Lower lobe of right lung (tissue), 2 donors: Measurements from ENCODE around the gene CAMK1G. TPM values are rescaled to one million over a fixed set of nuclear protein-coding genes. Genes with fewer than 3 reads are reported as not detected.

Experiments
- ATAC-seq, 2 donors: fragments of 200-7000 bp; cut with Tn5 transposase; one replicate each; pipeline ENCODE4 v1.9.1; 2020 to 2022; ENCODE audit warnings: mild to moderate bottlenecking in 2 of 2, moderate library complexity in 2 of 2
- DNase-seq: peaks from one replicate; pipeline ENCODE4 v3.0.0-alpha.2; 2020
- H3K27ac ChIP-seq: fragments of 200-600 bp; one replicate; pipeline ENCODE4 v1.8.0; 2022
- H3K27me3 ChIP-seq: fragments of 200-600 bp; one replicate; pipeline ENCODE4 v1.8.0; 2022; ENCODE audit warnings: low read depth
- H3K36me3 ChIP-seq: fragments of 200-600 bp; one replicate; pipeline ENCODE4 v1.8.0; 2022; ENCODE audit warnings: mild to moderate bottlenecking
- H3K4me1 ChIP-seq: fragments of 200-600 bp; one replicate; pipeline ENCODE4 v1.8.0; 2022
- H3K4me3 ChIP-seq: fragments of 200-600 bp; one replicate; pipeline ENCODE4 v1.8.0; 2022; ENCODE audit warnings: mild to moderate bottlenecking
- H3K9me3 ChIP-seq: fragments of 200-600 bp; one replicate; pipeline ENCODE4 v1.8.0; 2022
- intact Hi-C: fragments of 100-400 bp; cut with DNase I; formaldehyde crosslinking; loops from one replicate; pipeline ENCODE4 v1.11.0; 2022
- total RNA-seq: library from RNA; stranded (reverse); fragmentation: NEBNext Ultra II Directional; extraction: Animal tissue kit (Norgen Biotek cat#: 25700); gene quantifications from one replicate; pipeline ENCODE4 v1.2.1, GENCODE V29; 2021
- TF ChIP-seq, protein P1 (sequence below): fragments of 200-600 bp; IDR thresholded peaks from one replicate; pipeline ENCODE4 v1.8.0; 2022; ENCODE audit warnings: antibody characterized with exemption, mild to moderate bottlenecking
- donor health status: DM: no; HTN: yes; CAD: no; lungs with severe emphysema.

The CAMK1G gene
- total RNA-seq, 1 donor from 2014 or later: 0.56 TPM

- no peaks in the 10 kb centered on the region for H3K36me3 ChIP-seq
- peaks cover 43% of the 10 kb centered on the region for H3K27me3 ChIP-seq
- ATAC-seq: no peak
These were observed 2.8 kb downstream of the CAMK1G start for GRCh38 chr1:209586221-209586740.

GRCh38 chr1:209587789-209588188, 4.3 kb downstream of the CAMK1G start:
- no peak overlapping the region for H3K27ac ChIP-seq
- peaks cover 9% of the 10 kb centered on the region for H3K4me1 ChIP-seq
- H3K4me3 ChIP-seq: no peak overlapping the region
- H3K9me3 ChIP-seq: no peaks in the 10 kb centered on the region
- no peak for ATAC-seq
- H3K36me3 ChIP-seq: no peaks in the 10 kb centered on the region
- intact Hi-C loops: no loop called here
- H3K27me3 ChIP-seq: peaks cover 30% of the 10 kb centered on the region
- TF ChIP-seq, protein P1, sequence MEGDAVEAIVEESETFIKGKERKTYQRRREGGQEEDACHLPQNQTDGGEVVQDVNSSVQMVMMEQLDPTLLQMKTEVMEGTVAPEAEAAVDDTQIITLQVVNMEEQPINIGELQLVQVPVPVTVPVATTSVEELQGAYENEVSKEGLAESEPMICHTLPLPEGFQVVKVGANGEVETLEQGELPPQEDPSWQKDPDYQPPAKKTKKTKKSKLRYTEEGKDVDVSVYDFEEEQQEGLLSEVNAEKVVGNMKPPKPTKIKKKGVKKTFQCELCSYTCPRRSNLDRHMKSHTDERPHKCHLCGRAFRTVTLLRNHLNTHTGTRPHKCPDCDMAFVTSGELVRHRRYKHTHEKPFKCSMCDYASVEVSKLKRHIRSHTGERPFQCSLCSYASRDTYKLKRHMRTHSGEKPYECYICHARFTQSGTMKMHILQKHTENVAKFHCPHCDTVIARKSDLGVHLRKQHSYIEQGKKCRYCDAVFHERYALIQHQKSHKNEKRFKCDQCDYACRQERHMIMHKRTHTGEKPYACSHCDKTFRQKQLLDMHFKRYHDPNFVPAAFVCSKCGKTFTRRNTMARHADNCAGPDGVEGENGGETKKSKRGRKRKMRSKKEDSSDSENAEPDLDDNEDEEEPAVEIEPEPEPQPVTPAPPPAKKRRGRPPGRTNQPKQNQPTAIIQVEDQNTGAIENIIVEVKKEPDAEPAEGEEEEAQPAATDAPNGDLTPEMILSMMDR: no peak
- DNase-seq: no peak

More at GRCh38 chr1:209586221-209586740, 2.8 kb downstream of the CAMK1G start:
- DNase-seq: no peak
- Histone ChIP-seq H3K4me1 (peaks cover 9% of the 10 kb centered on the region), H3K4me3 (no peak overlapping the region), H3K9me3 (no peaks in the 10 kb centered on the region), H3K27ac (no peak overlapping the region)
- intact Hi-C loops: no loop called here
- TF ChIP-seq, protein P1: no peak

- intact Hi-C loops: no loop called here
- Histone ChIP-seq H3K4me3 (no peak overlapping the region), H3K9me3 (no peaks in the 10 kb centered on the region), H3K4me1 (peaks cover 9% of the 10 kb centered on the region), H3K36me3 (no peaks in the 10 kb centered on the region), H3K27me3 (peaks cover 17% of the 10 kb centered on the region), H3K27ac (no peak overlapping the region)
- ATAC-seq (no peak), DNase-seq (no peak)
- TF ChIP-seq, protein P1: no peak
These were observed 5.9 kb downstream of the CAMK1G start for GRCh38 chr1:209589440-209589839.

GRCh38 chr1:209589863-209590262, 6.3 kb downstream of the CAMK1G start:
- H3K27ac ChIP-seq: no peak overlapping the region
- no peaks in the 10 kb centered on the region for H3K36me3 ChIP-seq
- H3K27me3 ChIP-seq: peaks cover 13% of the 10 kb centered on the region
- intact Hi-C loops: no loop called here
- H3K4me1 ChIP-seq: peaks cover 9% of the 10 kb centered on the region
- no peaks in the 10 kb centered on the region for H3K9me3 ChIP-seq
- TF ChIP-seq, protein P1: no peak
- ATAC-seq (no peak), DNase-seq (no peak)
- H3K4me3 ChIP-seq: no peak overlapping the region

GRCh38 chr1:209590405-209590804, 6.9 kb downstream of the CAMK1G start:
- no peak overlapping the region for H3K27ac ChIP-seq
- no peak for DNase-seq
- H3K4me3 ChIP-seq: no peak overlapping the region
- ATAC-seq: peak in 1 of 2 donors; percentile 18
- peaks cover 7% of the 10 kb centered on the region for H3K4me1 ChIP-seq
- H3K27me3 ChIP-seq: peaks cover 8% of the 10 kb centered on the region
- H3K36me3 ChIP-seq: no peaks in the 10 kb centered on the region
- TF ChIP-seq, protein P1: peak; percentile 37
- intact Hi-C loops: no loop called here
- H3K9me3 ChIP-seq: no peaks in the 10 kb centered on the region
